H1 (cell line): ENCODE results near the gene CBR3. TPM values are rescaled to one million over a fixed set of nuclear protein-coding genes. Genes with fewer than 3 reads are reported as not detected.

ENCODE experiments used
- CTCF ChIA-PET: fragments of 300-600 bp; sonication (Branson Sonifier 250); formaldehyde crosslinking; loops from one replicate; lab custom pipeline; 2021; ENCODE audit not compliant: partially characterized antibody; lab: Charles Lee
- POLR2A ChIA-PET: fragments of 300-600 bp; sonication (Branson Sonifier 250); formaldehyde crosslinking; loops from one replicate; lab custom pipeline; 2021; ENCODE audit warnings: inconsistent platforms; ENCODE audit not compliant: partially characterized antibody; lab: Charles Lee
- DNase-seq, 2 experiments: peaks; one replicate each; pipeline versions ENCODE4 v3.0.0 to v3.0.0-alpha.2; 2010 to 2022; ENCODE audit warnings: low spot score in 2 of 2, low read depth in 1 of 2, mixed read lengths in 1 of 2
- FAIRE-seq: peaks from 2 replicates; lab custom pipeline; 2011; peaks lifted over from hg19 to GRCh38; lab: Jason Lieb, UNC
- H2AFZ ChIP-seq: 2 replicates; pipeline ENCODE4 v1.8.1; 2012; ENCODE audit warnings: low read length, inconsistent platforms
- H2AK5ac ChIP-seq: 2 replicates; pipeline ENCODE4 v1.6.1; 2013; ENCODE audit warnings: low read depth, low read length
- H2BK120ac ChIP-seq: replicated peaks from 2 replicates; pipeline ENCODE3; 2013; ENCODE audit warnings: low read depth, low read length, inconsistent platforms
- H2BK12ac ChIP-seq: 2 replicates; pipeline ENCODE4 v1.6.1; 2013; ENCODE audit warnings: low read depth, low read length
- H2BK15ac ChIP-seq: 2 replicates; pipeline ENCODE4 v1.6.1; 2013; ENCODE audit warnings: low read length
- H2BK20ac ChIP-seq: 2 replicates; pipeline ENCODE4 v1.6.1; 2013; ENCODE audit warnings: low read length
- H2BK5ac ChIP-seq: 2 replicates; pipeline ENCODE4 v1.6.1; 2013; ENCODE audit warnings: low read depth, low read length
- H3K14ac ChIP-seq: 2 replicates; pipeline ENCODE4 v1.6.1; 2013; ENCODE audit warnings: inconsistent platforms; ENCODE audit not compliant: insufficient read length
- H3K18ac ChIP-seq: 2 replicates; pipeline ENCODE4 v1.6.1; 2013; ENCODE audit warnings: low read length; ENCODE audit errors: extremely low read depth
- H3K23ac ChIP-seq: 2 replicates; pipeline ENCODE4 v1.6.1; 2013; ENCODE audit warnings: inconsistent platforms; ENCODE audit not compliant: insufficient read length
- H3K23me2 ChIP-seq: 2 replicates; pipeline ENCODE4 v1.6.1; 2013; ENCODE audit warnings: low read depth, low read length
- H3K27ac ChIP-seq: 2 replicates; pipeline ENCODE4 v1.6.1; 2011; ENCODE audit warnings: low read depth, low read length, inconsistent platforms
- H3K27me3 ChIP-seq, 4 experiments: replicated peaks in 1 of 4; 1 replicate in 1 of 4; 2 replicates in 3 of 4; pipeline versions ENCODE4 v1.6.1 to v1.8.1; 2011 to 2013; ENCODE audit warnings: low read length in 3 of 4, mild to moderate bottlenecking in 3 of 4, inconsistent platforms in 2 of 4, mixed read lengths in 2 of 4, moderate library complexity in 1 of 4; ENCODE audit not compliant: control insufficient read depth in 3 of 4, insufficient read depth in 3 of 4; ENCODE audit errors: extremely low read depth in 1 of 4
- H3K36me3 ChIP-seq, 4 experiments: 2 replicates each; pipeline versions ENCODE4 v1.6.1 to v1.8.1; 2011 to 2013; ENCODE audit warnings: mild to moderate bottlenecking in 4 of 4, low read length in 3 of 4, moderate library complexity in 2 of 4, control low read depth in 1 of 4, inconsistent platforms in 1 of 4; ENCODE audit not compliant: insufficient read depth in 4 of 4, control insufficient read depth in 2 of 4
- H3K4ac ChIP-seq: replicated peaks from 2 replicates; pipeline ENCODE3; 2013; ENCODE audit warnings: low read length, low read depth, mixed read lengths, inconsistent platforms; ENCODE audit not compliant: insufficient read length
- H3K4me1 ChIP-seq, 4 experiments: replicated peaks in 1 of 4; 1 replicate in 1 of 4; 2 replicates in 3 of 4; pipeline versions ENCODE4 v1.6.1 to v1.8.1; 2011 to 2013; ENCODE audit warnings: low read length in 3 of 4, inconsistent platforms in 2 of 4, mixed read lengths in 1 of 4; ENCODE audit not compliant: insufficient read depth in 4 of 4, control insufficient read depth in 3 of 4
- H3K4me2 ChIP-seq, 2 experiments: 2 replicates each; pipeline versions ENCODE4 v1.6.1 to v1.8.1; 2011 to 2013; ENCODE audit warnings: low read depth in 2 of 2, low read length in 2 of 2, control low read depth in 1 of 2, inconsistent platforms in 1 of 2, mild to moderate bottlenecking in 1 of 2; ENCODE audit not compliant: insufficient read depth in 1 of 2
- H3K4me3 ChIP-seq, 4 experiments: fragments of 200-600, 300-600 bp in 1 of 4; sonication (generic), shearing (Covaris generic), sonication (Bioruptor Twin) in 1 of 4; 2 replicates each; pipeline versions ENCODE4 v1.5.1 to v1.8.1; 2011 to 2016; ENCODE audit warnings: low read length in 4 of 4, low read depth in 3 of 4, control low read depth in 2 of 4, inconsistent platforms in 2 of 4, mild to moderate bottlenecking in 2 of 4, mixed read lengths in 1 of 4, moderate library complexity in 1 of 4; ENCODE audit not compliant: insufficient read depth in 2 of 4; ENCODE audit errors: extremely low read depth in 1 of 4
- H3K56ac ChIP-seq: replicated peaks from 2 replicates; pipeline ENCODE3; 2013; ENCODE audit warnings: low read depth, mild to moderate bottlenecking, mixed read lengths, low read length, inconsistent platforms; ENCODE audit not compliant: insufficient read length
- H3K79me1 ChIP-seq: 2 replicates; pipeline ENCODE4 v1.6.1; 2013; ENCODE audit warnings: low read depth, low read length, control low read depth
- H3K79me2 ChIP-seq, 2 experiments: 2 replicates each; pipeline versions ENCODE4 v1.6.1 to v1.8.1; 2012 to 2013; ENCODE audit warnings: low read length in 2 of 2, mild to moderate bottlenecking in 2 of 2, inconsistent platforms in 1 of 2; ENCODE audit not compliant: insufficient read depth in 2 of 2, control insufficient read depth in 1 of 2
- H3K9ac ChIP-seq, 4 experiments: replicated peaks in 1 of 4; 1 replicate in 1 of 4; 2 replicates in 3 of 4; pipeline versions ENCODE4 v1.6.1 to v1.8.1; 2011 to 2013; ENCODE audit warnings: low read depth in 3 of 4, low read length in 3 of 4, control low read depth in 2 of 4, mild to moderate bottlenecking in 2 of 4, moderate library complexity in 2 of 4, inconsistent platforms in 1 of 4; ENCODE audit errors: extremely low read depth in 1 of 4
- H3K9me3 ChIP-seq, 2 experiments: 2 replicates each; pipeline versions ENCODE4 v1.6.1 to v1.8.1; 2012 to 2013; ENCODE audit warnings: mild to moderate bottlenecking in 2 of 2, moderate library complexity in 2 of 2, control low read depth in 1 of 2, inconsistent platforms in 1 of 2, low read depth in 1 of 2, low read length in 1 of 2, mixed read lengths in 1 of 2; ENCODE audit not compliant: insufficient read depth in 2 of 2
- H4K20me1 ChIP-seq, 2 experiments: replicated peaks in 1 of 2; 2 replicates each; pipeline versions ENCODE3 to v1.8.1; 2011 to 2013; ENCODE audit warnings: inconsistent platforms in 2 of 2, low read length in 2 of 2, mild to moderate bottlenecking in 1 of 2; ENCODE audit not compliant: insufficient read depth in 2 of 2, control insufficient read depth in 1 of 2
- H4K5ac ChIP-seq: 2 replicates; pipeline ENCODE4 v1.6.1; 2013; ENCODE audit warnings: low read length, low read depth, mixed read lengths, inconsistent platforms; ENCODE audit not compliant: insufficient read length
- H4K8ac ChIP-seq: 2 replicates; pipeline ENCODE4 v1.8.0; 2013; ENCODE audit warnings: mild to moderate bottlenecking, moderate library complexity, low read length, inconsistent platforms; ENCODE audit not compliant: insufficient read depth; ENCODE audit errors: extremely low read depth
- H4K91ac ChIP-seq: replicated peaks from 2 replicates; pipeline ENCODE3; 2013; ENCODE audit warnings: low read length, mixed read lengths, inconsistent platforms; ENCODE audit not compliant: insufficient read length
- CHD1 ChIP-seq: IDR thresholded peaks from 2 replicates; pipeline ENCODE4 v1.6.1; 2012; ENCODE audit warnings: low read depth, low read length, improper control_type of control experiment
- CREB1 ChIP-seq: IDR thresholded peaks from 2 replicates; pipeline ENCODE4 v1.6.1; 2012; ENCODE audit warnings: inconsistent platforms
- HDAC2 ChIP-seq, 2 experiments: fragments of 300-600 bp in 1 of 2; sonication (generic) in 1 of 2; IDR thresholded peaks; 2 replicates each; pipeline ENCODE4 v1.6.1; 2011 to 2012; ENCODE audit warnings: low read depth in 2 of 2, low read length in 2 of 2, mild to moderate bottlenecking in 2 of 2, moderate library complexity in 2 of 2, borderline replicate concordance in 1 of 2, inconsistent platforms in 1 of 2
- NRF1 ChIP-seq: IDR thresholded peaks from 2 replicates; pipeline ENCODE4 v1.6.1; 2011; ENCODE audit warnings: mild to moderate bottlenecking, low read depth, low read length, improper control_type of control experiment
- RAD21 ChIP-seq, 2 experiments: IDR thresholded peaks in 1 of 2; conservative IDR thresholded peaks in 1 of 2; 2 replicates each; pipeline ENCODE4 v1.6.1; 2011; ENCODE audit warnings: low read depth in 2 of 2, low read length in 2 of 2, improper control_type of control experiment in 1 of 2, inconsistent platforms in 1 of 2, mild to moderate bottlenecking in 1 of 2, moderate library complexity in 1 of 2
- SIRT6 ChIP-seq: IDR thresholded peaks from one replicate; pipeline ENCODE4 v1.7.1; 2012; ENCODE audit warnings: low read length, inconsistent platforms
- SP2 ChIP-seq: IDR thresholded peaks from 2 replicates; pipeline ENCODE4 v1.6.1; 2012; ENCODE audit warnings: mild to moderate bottlenecking, low read length, inconsistent platforms
- SUZ12 ChIP-seq: fragments of 200-600 bp; sonication (generic); IDR thresholded peaks from 2 replicates; pipeline ENCODE4 v1.6.1; 2012; ENCODE audit warnings: mild to moderate bottlenecking, inconsistent platforms, low read length, moderate library complexity, mixed read lengths
- TCF12 ChIP-seq: IDR thresholded peaks from 2 replicates; pipeline ENCODE4 v1.6.1; 2011; ENCODE audit warnings: low read depth, mild to moderate bottlenecking, low read length
- ZNF274 ChIP-seq: IDR thresholded peaks from 2 replicates; pipeline ENCODE4 v1.7.0; 2012; ENCODE audit warnings: low read length, borderline replicate concordance; ENCODE audit errors: extremely low read depth
- WGBS, 2 experiments: shearing (Covaris generic) in 1 of 2; methylation state at CpG; one replicate each; pipeline versions ENCODE4 v1.1.6 to v1.1.7; 2013 to 2015; ENCODE audit warnings: low lambda C conversion rate in 2 of 2, mixed read lengths in 2 of 2, inconsistent platforms in 1 of 2, low coverage in 1 of 2, missing lambda C conversion rate in 1 of 2; ENCODE audit not compliant: insufficient replicate concordance in 2 of 2, insufficient coverage in 1 of 2, insufficient read length in 1 of 2; ENCODE audit errors: extremely low coverage in 1 of 2, missing lambda C conversion rate in 1 of 2; 5-methylcytosine and 5-hydroxymethylcytosine counted together
- long read RNA-seq, 2 experiments: library from RNA in 1 of 2; library from capped mRNA in 1 of 2; stranded (forward); transcript quantifications; one replicate each; pipeline ENCODE4 v2.0.0, GENCODE V29; 2021; ENCODE audit warnings: inconsistent platforms in 1 of 2
- polyA minus RNA-seq, 3 experiments: library from RNA; depleted of rRNA, polyadenylated mRNA; stranded (reverse); fragments of >200 nt; gene quantifications; 1 replicate in 2 of 3; 2 replicates in 1 of 3; pipeline ENCODE4 v1.2.3, GENCODE V29; 2011
- polyA plus RNA-seq, 7 experiments: library from polyadenylated mRNA; depleted of rRNA in 3 of 7; stranded (reverse) in 5 of 7; unstranded in 2 of 7; fragments of >200 nt in 5 of 7; fragments of 200-250 nt in 2 of 7; gene quantifications; 1 replicate in 5 of 7; 2 replicates in 1 of 7; 4 replicates in 1 of 7; pipeline versions ENCODE4 v1.2.1 to v1.2.3, GENCODE V29; 2011 to 2013; ENCODE audit warnings: missing spikeins in 2 of 7, mixed read lengths in 2 of 7
- total RNA-seq: library from RNA; stranded (reverse); fragmentation: NEBNext Ultra II Directional; extraction: Animal tissue kit (Norgen Biotek cat#: 25700); gene quantifications from 2 replicates; pipeline ENCODE4 v1.2.1, GENCODE V29; 2021

The CBR3 gene
- total RNA-seq, result 4.3 TPM in 2 replicates
- 1.2 and 1.5 TPM in 2 replicates for polyA plus RNA-seq (2011; rRNA removed)
- 1.5 TPM for polyA plus RNA-seq (2011; cell fraction: cytosol; rRNA removed)
- 1.0 TPM for polyA plus RNA-seq (2011; cell fraction: nucleus; rRNA removed)
- polyA plus RNA-seq (2012, experiment 1 of 2), result 1.7 to 2.4 TPM (median 1.9 TPM) in 4 replicates
- polyA plus RNA-seq (2012, experiment 2 of 2), result 1.7 TPM
- polyA plus RNA-seq (2013, experiment 1 of 2), result 8.8 TPM
- polyA plus RNA-seq (2013, experiment 2 of 2), result 8.4 TPM
- 0.15 TPM in 1 of 2 replicates, not detected in the other for polyA minus RNA-seq (2011; rRNA and poly(A)+ RNA removed)
- not detected for polyA minus RNA-seq (2011; cell fraction: cytosol; rRNA and poly(A)+ RNA removed)
- 0.70 TPM for polyA minus RNA-seq (2011; cell fraction: nucleus; rRNA and poly(A)+ RNA removed)
- long read RNA-seq, experiment 1, partial matches to known transcripts, result 0 of 2 reads
- long read RNA-seq, experiment 1, other reads (novel, unspliced or antisense), result 0 of 2 reads
- long read RNA-seq, experiment 2, result 0 reads

DNA sequence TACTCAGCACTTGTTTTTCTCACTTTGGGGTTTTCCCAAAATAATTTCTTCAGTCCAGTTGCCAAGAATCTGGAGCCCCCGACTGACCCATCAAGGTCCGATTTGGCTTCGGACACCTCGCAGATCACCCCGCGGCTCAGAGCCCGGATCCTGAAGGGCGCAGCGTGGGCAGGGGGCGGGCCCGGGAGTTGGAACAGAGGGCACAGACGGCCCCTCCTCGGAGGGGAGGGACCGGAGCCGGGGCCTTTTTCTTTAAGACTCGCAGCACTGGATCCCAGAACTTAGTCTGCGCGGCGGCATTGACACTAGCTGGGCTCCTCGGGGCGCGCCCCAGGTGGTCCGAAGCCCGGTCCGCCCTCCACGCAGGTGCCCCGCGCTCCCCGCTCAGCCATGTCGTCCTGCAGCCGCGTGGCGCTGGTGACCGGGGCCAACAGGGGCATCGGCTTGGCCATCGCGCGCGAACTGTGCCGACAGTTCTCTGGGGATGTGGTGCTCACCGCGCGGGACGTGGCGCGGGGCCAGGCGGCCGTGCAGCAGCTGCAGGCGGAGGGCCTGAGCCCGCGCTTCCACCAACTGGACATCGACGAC lies at the start of gene CBR3:
Gene CBR3 (plus strand): TSS at position 277 of the 588 bp plus-strand sequence. CDS start 114 bp downstream, at position 391.
- Histone ChIP-seq H2AK5ac (no peak within 1 kb of the TSS), H3K36me3 (no peaks in the 10 kb centered on the region), H2BK15ac (peak within 1 kb of the TSS; percentile 65; the same call in 1 of the 2 replicates), H4K8ac (no peak within 1 kb of the TSS; the same call in 1 of the 2 replicates), H3K9ac (peak within 1 kb of the TSS in 1 of 4 experiments; percentile 55; a peak in 2 of 7 replicates), H3K27me3 (peaks cover 11 to 43% (median 28%) of the 10 kb centered on the region in 4 experiments), H3K9me3 (no peaks in the 10 kb centered on the region), H3K4me2 (peak within 1 kb of the TSS; percentile 76 to 95), H3K79me2 (no peaks in the 10 kb centered on the region), H2BK5ac (no peak within 1 kb of the TSS), H3K27ac (no peak within 1 kb of the TSS), H2BK20ac (no peak within 1 kb of the TSS; the same call in 1 of the 2 replicates), H3K4ac (no peak within 1 kb of the TSS), H3K18ac (peak within 1 kb of the TSS; percentile 48; the same call in 1 of the 2 replicates), H3K4me3 (peak within 1 kb of the TSS; percentile 37 to 68 (median 56)), H2AFZ (no peak within 1 kb of the TSS), H2BK12ac (peak within 1 kb of the TSS; percentile 27; the same call in 1 of the 2 replicates), H2BK120ac (no peak within 1 kb of the TSS), H4K20me1 (peaks cover 0 to 2% of the 10 kb centered on the region in 2 experiments), H3K23me2 (peaks cover 18% of the 10 kb centered on the region), H3K56ac (no peak within 1 kb of the TSS), H3K4me1 (peaks cover 3 to 15% (median 7%) of the 10 kb centered on the region in 4 experiments), H3K23ac (no peak within 1 kb of the TSS), H4K5ac (no peak within 1 kb of the TSS), H3K14ac (no peak within 1 kb of the TSS), H3K79me1 (no peaks in the 10 kb centered on the region), H4K91ac (no peak within 1 kb of the TSS)
- FAIRE-seq (no peak), DNase-seq (no peak)
- ChIA-PET CTCF (interaction anchor here (0.6 to 4.4 kb wide), 4 partner anchors 10 to 199 kb away, joined by 3 to 22 read pairs (median 4); no protein-coding TSS in a partner anchor), POLR2A (interaction anchor here (1.6 kb wide), 1 partner anchor 12 kb away, joined by 5 read pairs; no protein-coding TSS in a partner anchor)
- 3% methylated on average over 48 of the region's 53 CpGs; no CpG with 5 or more reads in 1 of the 2 experiments for WGBS, 2 experiments
- TF ChIP-seq NRF1 (no peak), TCF12 (no peak), SIRT6 (no peak), HDAC2 (IDR thresholded peaks at IDR 0.05; ENCODE audit: borderline replicate concordance in 1 of 2, low read depth in 2 of 2, low read length in 2 of 2) (no peak), ZNF274 (no peak), SUZ12 (peak; percentile 73; the same call in 1 of the 2 replicates), CHD1 (no peak), CREB1 (no peak), SP2 (no peak), RAD21 (IDR thresholded peaks at IDR 0.05 in 1 of 2, conservative IDR thresholded peaks at IDR 0.05 in 1 of 2; ENCODE audit: low read depth in 2 of 2, low read length in 2 of 2) (no peak)
